Measurements from ENCODE around the gene ANAPC2. TPM values are rescaled to one million over a fixed set of nuclear protein-coding genes. Genes with fewer than 3 reads are reported as not detected.

Gene ANAPC2
- total RNA-seq, 1 donor from 2014 or later: 65.0 TPM

- no peak for DNase-seq (ENCODE audit: extremely low spot score, unreplicated experiment)
These were observed 2.0 kb upstream of the ANAPC2 start for GRCh38 chr9:137190315-137190856.

GRCh38 chr9:137189297-137190295 is 1.2 kb upstream of the ANAPC2 start:
- Mint-ChIP-seq H3K9me3 (no peaks in the 10 kb centered on the region), H3K27ac (peak overlapping the region; percentile 99), H3K4me3 (peak overlapping the region; percentile 98), H3K4me1 (ENCODE audit: unreplicated experiment) (peaks cover 5% of the 10 kb centered on the region), H3K36me3 (no peaks in the 10 kb centered on the region), H3K27me3 (no peaks in the 10 kb centered on the region)
- no peak for DNase-seq (ENCODE audit: extremely low spot score, unreplicated experiment)
- no peak for TF ChIP-seq CTCF (conservative IDR thresholded peaks at IDR 0.05)

More at GRCh38 chr9:137190315-137190856, 2.0 kb upstream of the ANAPC2 start:
- H3K27me3 Mint-ChIP-seq: no peaks in the 10 kb centered on the region
- H3K4me3 Mint-ChIP-seq: peak overlapping the region; percentile 83
- peaks cover 9% of the 10 kb centered on the region for H3K4me1 Mint-ChIP-seq (ENCODE audit: unreplicated experiment)
- H3K36me3 Mint-ChIP-seq: no peaks in the 10 kb centered on the region
- no peaks in the 10 kb centered on the region for H3K9me3 Mint-ChIP-seq
- H3K27ac Mint-ChIP-seq: peak overlapping the region; percentile 99
- no peak for TF ChIP-seq CTCF (conservative IDR thresholded peaks at IDR 0.05)

- H3K4me3 Mint-ChIP-seq: peak overlapping the region; percentile 91
- H3K9me3 Mint-ChIP-seq: no peaks in the 10 kb centered on the region
- DNase-seq (ENCODE audit: extremely low spot score, unreplicated experiment): no peak
- H3K27ac Mint-ChIP-seq: peak overlapping the region; percentile 85
- no peaks in the 10 kb centered on the region for H3K36me3 Mint-ChIP-seq
- TF ChIP-seq CTCF (conservative IDR thresholded peaks at IDR 0.05): no peak
- H3K27me3 Mint-ChIP-seq: no peaks in the 10 kb centered on the region
- H3K4me1 Mint-ChIP-seq (ENCODE audit: unreplicated experiment): peaks cover 5% of the 10 kb centered on the region
These were observed 272 bp downstream of the ANAPC2 start for GRCh38 chr9:137188086-137188489.

- Mint-ChIP-seq H3K9me3 (no peaks in the 10 kb centered on the region), H3K4me3 (peak overlapping the region; percentile 91), H3K4me1 (ENCODE audit: unreplicated experiment) (peaks cover 5% of the 10 kb centered on the region), H3K27ac (peak overlapping the region; percentile 85), H3K27me3 (no peaks in the 10 kb centered on the region), H3K36me3 (no peaks in the 10 kb centered on the region)
- DNase-seq (ENCODE audit: extremely low spot score, unreplicated experiment): no peak
- no peak for TF ChIP-seq CTCF (conservative IDR thresholded peaks at IDR 0.05)
These were observed 974 bp downstream of the ANAPC2 start for GRCh38 chr9:137187386-137187785.

GRCh38 chr9:137186385-137186784 is 2.0 kb downstream of the ANAPC2 start:
- Mint-ChIP-seq H3K4me3 (peak overlapping the region; percentile 91), H3K27ac (peak overlapping the region; percentile 59), H3K27me3 (no peaks in the 10 kb centered on the region), H3K36me3 (no peaks in the 10 kb centered on the region), H3K9me3 (no peaks in the 10 kb centered on the region), H3K4me1 (ENCODE audit: unreplicated experiment) (peaks cover 5% of the 10 kb centered on the region)
- DNase-seq (ENCODE audit: extremely low spot score, unreplicated experiment): no peak
- no peak for TF ChIP-seq CTCF (conservative IDR thresholded peaks at IDR 0.05)

Measured in type B pancreatic cell (in vitro differentiated cells).